H1 (cell line): ENCODE measurements around the gene ISG20L2. TPM values are rescaled to one million over a fixed set of nuclear protein-coding genes. Genes with fewer than 3 reads are reported as not detected.

Source experiments
- CTCF ChIA-PET: fragments of 300-600 bp; sonication (Branson Sonifier 250); formaldehyde crosslinking; loops from one replicate; lab custom pipeline; 2021; ENCODE audit not compliant: partially characterized antibody; lab: Charles Lee
- POLR2A ChIA-PET: fragments of 300-600 bp; sonication (Branson Sonifier 250); formaldehyde crosslinking; loops from one replicate; lab custom pipeline; 2021; ENCODE audit warnings: inconsistent platforms; ENCODE audit not compliant: partially characterized antibody; lab: Charles Lee
- DNase-seq, 2 experiments: peaks; one replicate each; pipeline versions ENCODE4 v3.0.0 to v3.0.0-alpha.2; 2010 to 2022; ENCODE audit warnings: low spot score in 2 of 2, low read depth in 1 of 2, mixed read lengths in 1 of 2
- FAIRE-seq: peaks from 2 replicates; lab custom pipeline; 2011; peaks lifted over from hg19 to GRCh38; lab: Jason Lieb, UNC
- H2AFZ ChIP-seq: 2 replicates; pipeline ENCODE4 v1.8.1; 2012; ENCODE audit warnings: low read length, inconsistent platforms
- H2AK5ac ChIP-seq: 2 replicates; pipeline ENCODE4 v1.6.1; 2013; ENCODE audit warnings: low read depth, low read length
- H2BK120ac ChIP-seq: replicated peaks from 2 replicates; pipeline ENCODE3; 2013; ENCODE audit warnings: low read depth, low read length, inconsistent platforms
- H2BK12ac ChIP-seq: 2 replicates; pipeline ENCODE4 v1.6.1; 2013; ENCODE audit warnings: low read depth, low read length
- H2BK15ac ChIP-seq: 2 replicates; pipeline ENCODE4 v1.6.1; 2013; ENCODE audit warnings: low read length
- H2BK20ac ChIP-seq: 2 replicates; pipeline ENCODE4 v1.6.1; 2013; ENCODE audit warnings: low read length
- H2BK5ac ChIP-seq: 2 replicates; pipeline ENCODE4 v1.6.1; 2013; ENCODE audit warnings: low read depth, low read length
- H3K14ac ChIP-seq: 2 replicates; pipeline ENCODE4 v1.6.1; 2013; ENCODE audit warnings: inconsistent platforms; ENCODE audit not compliant: insufficient read length
- H3K18ac ChIP-seq: 2 replicates; pipeline ENCODE4 v1.6.1; 2013; ENCODE audit warnings: low read length; ENCODE audit errors: extremely low read depth
- H3K23ac ChIP-seq: 2 replicates; pipeline ENCODE4 v1.6.1; 2013; ENCODE audit warnings: inconsistent platforms; ENCODE audit not compliant: insufficient read length
- H3K23me2 ChIP-seq: 2 replicates; pipeline ENCODE4 v1.6.1; 2013; ENCODE audit warnings: low read depth, low read length
- H3K27ac ChIP-seq: 2 replicates; pipeline ENCODE4 v1.6.1; 2011; ENCODE audit warnings: low read depth, low read length, inconsistent platforms
- H3K27me3 ChIP-seq, 4 experiments: replicated peaks in 1 of 4; 1 replicate in 1 of 4; 2 replicates in 3 of 4; pipeline versions ENCODE4 v1.6.1 to v1.8.1; 2011 to 2013; ENCODE audit warnings: low read length in 3 of 4, mild to moderate bottlenecking in 3 of 4, inconsistent platforms in 2 of 4, mixed read lengths in 2 of 4, moderate library complexity in 1 of 4; ENCODE audit not compliant: control insufficient read depth in 3 of 4, insufficient read depth in 3 of 4; ENCODE audit errors: extremely low read depth in 1 of 4
- H3K36me3 ChIP-seq, 4 experiments: 2 replicates each; pipeline versions ENCODE4 v1.6.1 to v1.8.1; 2011 to 2013; ENCODE audit warnings: mild to moderate bottlenecking in 4 of 4, low read length in 3 of 4, moderate library complexity in 2 of 4, control low read depth in 1 of 4, inconsistent platforms in 1 of 4; ENCODE audit not compliant: insufficient read depth in 4 of 4, control insufficient read depth in 2 of 4
- H3K4ac ChIP-seq: replicated peaks from 2 replicates; pipeline ENCODE3; 2013; ENCODE audit warnings: low read length, low read depth, mixed read lengths, inconsistent platforms; ENCODE audit not compliant: insufficient read length
- H3K4me1 ChIP-seq, 4 experiments: replicated peaks in 1 of 4; 1 replicate in 1 of 4; 2 replicates in 3 of 4; pipeline versions ENCODE4 v1.6.1 to v1.8.1; 2011 to 2013; ENCODE audit warnings: low read length in 3 of 4, inconsistent platforms in 2 of 4, mixed read lengths in 1 of 4; ENCODE audit not compliant: insufficient read depth in 4 of 4, control insufficient read depth in 3 of 4
- H3K4me2 ChIP-seq, 2 experiments: 2 replicates each; pipeline versions ENCODE4 v1.6.1 to v1.8.1; 2011 to 2013; ENCODE audit warnings: low read depth in 2 of 2, low read length in 2 of 2, control low read depth in 1 of 2, inconsistent platforms in 1 of 2, mild to moderate bottlenecking in 1 of 2; ENCODE audit not compliant: insufficient read depth in 1 of 2
- H3K4me3 ChIP-seq, 4 experiments: fragments of 200-600, 300-600 bp in 1 of 4; sonication (generic), shearing (Covaris generic), sonication (Bioruptor Twin) in 1 of 4; 2 replicates each; pipeline versions ENCODE4 v1.5.1 to v1.8.1; 2011 to 2016; ENCODE audit warnings: low read length in 4 of 4, low read depth in 3 of 4, control low read depth in 2 of 4, inconsistent platforms in 2 of 4, mild to moderate bottlenecking in 2 of 4, mixed read lengths in 1 of 4, moderate library complexity in 1 of 4; ENCODE audit not compliant: insufficient read depth in 2 of 4; ENCODE audit errors: extremely low read depth in 1 of 4
- H3K56ac ChIP-seq: replicated peaks from 2 replicates; pipeline ENCODE3; 2013; ENCODE audit warnings: low read depth, mild to moderate bottlenecking, mixed read lengths, low read length, inconsistent platforms; ENCODE audit not compliant: insufficient read length
- H3K79me1 ChIP-seq: 2 replicates; pipeline ENCODE4 v1.6.1; 2013; ENCODE audit warnings: low read depth, low read length, control low read depth
- H3K79me2 ChIP-seq, 2 experiments: 2 replicates each; pipeline versions ENCODE4 v1.6.1 to v1.8.1; 2012 to 2013; ENCODE audit warnings: low read length in 2 of 2, mild to moderate bottlenecking in 2 of 2, inconsistent platforms in 1 of 2; ENCODE audit not compliant: insufficient read depth in 2 of 2, control insufficient read depth in 1 of 2
- H3K9ac ChIP-seq, 4 experiments: replicated peaks in 1 of 4; 1 replicate in 1 of 4; 2 replicates in 3 of 4; pipeline versions ENCODE4 v1.6.1 to v1.8.1; 2011 to 2013; ENCODE audit warnings: low read depth in 3 of 4, low read length in 3 of 4, control low read depth in 2 of 4, mild to moderate bottlenecking in 2 of 4, moderate library complexity in 2 of 4, inconsistent platforms in 1 of 4; ENCODE audit errors: extremely low read depth in 1 of 4
- H3K9me3 ChIP-seq, 2 experiments: 2 replicates each; pipeline versions ENCODE4 v1.6.1 to v1.8.1; 2012 to 2013; ENCODE audit warnings: mild to moderate bottlenecking in 2 of 2, moderate library complexity in 2 of 2, control low read depth in 1 of 2, inconsistent platforms in 1 of 2, low read depth in 1 of 2, low read length in 1 of 2, mixed read lengths in 1 of 2; ENCODE audit not compliant: insufficient read depth in 2 of 2
- H4K20me1 ChIP-seq, 2 experiments: replicated peaks in 1 of 2; 2 replicates each; pipeline versions ENCODE3 to v1.8.1; 2011 to 2013; ENCODE audit warnings: inconsistent platforms in 2 of 2, low read length in 2 of 2, mild to moderate bottlenecking in 1 of 2; ENCODE audit not compliant: insufficient read depth in 2 of 2, control insufficient read depth in 1 of 2
- H4K5ac ChIP-seq: 2 replicates; pipeline ENCODE4 v1.6.1; 2013; ENCODE audit warnings: low read length, low read depth, mixed read lengths, inconsistent platforms; ENCODE audit not compliant: insufficient read length
- H4K8ac ChIP-seq: 2 replicates; pipeline ENCODE4 v1.8.0; 2013; ENCODE audit warnings: mild to moderate bottlenecking, moderate library complexity, low read length, inconsistent platforms; ENCODE audit not compliant: insufficient read depth; ENCODE audit errors: extremely low read depth
- H4K91ac ChIP-seq: replicated peaks from 2 replicates; pipeline ENCODE3; 2013; ENCODE audit warnings: low read length, mixed read lengths, inconsistent platforms; ENCODE audit not compliant: insufficient read length
- KDM4A ChIP-seq: IDR thresholded peaks from one replicate; pipeline ENCODE4 v1.7.1; 2012; ENCODE audit warnings: low read depth, mild to moderate bottlenecking, moderate library complexity, low read length, inconsistent platforms; ENCODE audit not compliant: severe bottlenecking
- SIN3A ChIP-seq, 2 experiments: IDR thresholded peaks in 1 of 2; conservative IDR thresholded peaks in 1 of 2; 2 replicates each; pipeline ENCODE4 v1.6.1; 2011 to 2012; ENCODE audit warnings: low read length in 2 of 2, improper control_type of control experiment in 1 of 2, low read depth in 1 of 2, mild to moderate bottlenecking in 1 of 2
- SRF ChIP-seq: IDR thresholded peaks from 2 replicates; pipeline ENCODE4 v1.6.1; 2011; ENCODE audit warnings: mild to moderate bottlenecking, low read depth, low read length, moderate library complexity
- WGBS, 2 experiments: shearing (Covaris generic) in 1 of 2; methylation state at CpG; one replicate each; pipeline versions ENCODE4 v1.1.6 to v1.1.7; 2013 to 2015; ENCODE audit warnings: low lambda C conversion rate in 2 of 2, mixed read lengths in 2 of 2, inconsistent platforms in 1 of 2, low coverage in 1 of 2, missing lambda C conversion rate in 1 of 2; ENCODE audit not compliant: insufficient replicate concordance in 2 of 2, insufficient coverage in 1 of 2, insufficient read length in 1 of 2; ENCODE audit errors: extremely low coverage in 1 of 2, missing lambda C conversion rate in 1 of 2; 5-methylcytosine and 5-hydroxymethylcytosine counted together
- polyA plus RNA-seq, 7 experiments: library from polyadenylated mRNA; depleted of rRNA in 3 of 7; stranded (reverse) in 5 of 7; unstranded in 2 of 7; fragments of >200 nt in 5 of 7; fragments of 200-250 nt in 2 of 7; gene quantifications; 1 replicate in 5 of 7; 2 replicates in 1 of 7; 4 replicates in 1 of 7; pipeline versions ENCODE4 v1.2.1 to v1.2.3, GENCODE V29; 2011 to 2013; ENCODE audit warnings: missing spikeins in 2 of 7, mixed read lengths in 2 of 7
- total RNA-seq: library from RNA; stranded (reverse); fragmentation: NEBNext Ultra II Directional; extraction: Animal tissue kit (Norgen Biotek cat#: 25700); gene quantifications from 2 replicates; pipeline ENCODE4 v1.2.1, GENCODE V29; 2021
- TF ChIP-seq, protein P1 (sequence below), 3 experiments: IDR thresholded peaks; 1 replicate in 2 of 3; 2 replicates in 1 of 3; pipeline versions ENCODE4 v1.5.1 to v1.6.1; 2011; ENCODE audit warnings: low read length in 3 of 3, mild to moderate bottlenecking in 3 of 3, inconsistent platforms in 2 of 3, low read depth in 1 of 3, moderate library complexity in 1 of 3; ENCODE audit not compliant: insufficient read depth in 1 of 3; ENCODE audit errors: control extremely low read depth in 1 of 3

Gene ISG20L2
- total and polyA plus RNA-seq, 2 of the 8 experiments (the other 6 are each of a cell fraction or from before 2014, with no cell fraction given), result 47.5 to 53.0 TPM

DNA sequence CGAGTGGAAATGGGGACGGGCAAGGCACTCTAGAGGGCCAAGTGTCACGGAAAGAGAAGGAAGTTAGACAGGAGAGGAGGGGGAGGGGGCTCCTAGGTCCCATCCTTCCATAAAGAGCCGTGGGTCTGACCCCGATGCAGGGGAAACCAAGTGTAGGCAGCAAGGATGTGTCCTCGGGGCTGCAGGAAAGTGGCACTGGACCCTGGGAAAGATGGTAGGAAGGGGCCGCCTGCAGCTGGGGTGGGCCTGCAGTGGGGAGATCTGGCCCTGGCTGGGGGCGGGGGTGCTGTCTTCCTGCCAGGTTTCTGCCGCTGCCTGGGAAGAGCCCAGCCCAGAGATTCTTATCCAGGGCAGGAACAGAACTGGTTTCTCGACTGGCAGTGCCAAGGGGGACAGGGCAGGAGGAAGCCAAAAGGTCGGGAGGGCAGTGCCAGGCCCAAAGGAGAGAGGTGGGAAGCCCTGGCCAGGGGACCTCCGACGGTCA lies 36.1 kb downstream of the ISG20L2 start:
- peaks cover 10% of the 10 kb centered on the region; the same call in 1 of the 2 replicates for H3K23me2 ChIP-seq
- H4K5ac ChIP-seq, result peak overlapping the region; percentile 70
- no peak overlapping the region for H3K14ac ChIP-seq
- peaks cover 0 to 7% (median 0%) of the 10 kb centered on the region in 4 experiments; a peak in 2 of 7 replicates for H3K27me3 ChIP-seq
- H3K4me2 ChIP-seq, result peak overlapping the region; percentile 14 to 72
- H3K27ac ChIP-seq, result peak overlapping the region; percentile 83
- peak overlapping the region; percentile 75 for H2BK20ac ChIP-seq
- H2AFZ ChIP-seq, result no peak overlapping the region
- no peak overlapping the region for H3K23ac ChIP-seq
- POLR2A ChIA-PET, result interaction anchor here (0.6 to 13.9 kb wide), 21 partner anchors 8 to 168 kb away, joined by 3 to 530 read pairs (median 5); partner anchors contain the start of genes CRABP2, HAPLN2, HDGF and ISG20L2
- peaks cover 24 to 51% (median 38%) of the 10 kb centered on the region in 4 experiments for H3K4me1 ChIP-seq
- H4K91ac ChIP-seq, result peak overlapping the region; percentile 92
- H3K36me3 ChIP-seq, result no peaks in the 10 kb centered on the region
- H2AK5ac ChIP-seq, result no peak overlapping the region; the same call in 1 of the 2 replicates
- H3K18ac ChIP-seq, result peak overlapping the region; percentile 48
- H4K8ac ChIP-seq, result no peak overlapping the region
- FAIRE-seq (no peak), DNase-seq (peak in 1 of 2 experiments; percentile 77)
- 5% methylated on average over 13 of the region's 13 CpGs; no CpG with 5 or more reads in 1 of the 2 experiments for WGBS, 2 experiments
- no peak overlapping the region for H2BK15ac ChIP-seq
- peak overlapping the region; percentile 17 for H2BK120ac ChIP-seq
- H3K56ac ChIP-seq, result peak overlapping the region; percentile 48
- peak overlapping the region in 2 of 4 experiments; percentile 60; a peak in 3 of 7 replicates for H3K9ac ChIP-seq
- H3K4ac ChIP-seq, result peak overlapping the region; percentile 41
- CTCF ChIA-PET, result interaction anchor here (0.6 to 66.0 kb wide), 11 partner anchors 5 to 234 kb away, joined by 3 to 4284 read pairs (median 50); partner anchors contain the start of genes BCAN, CRABP2, HAPLN2 and INSRR
- no peaks in the 10 kb centered on the region for H4K20me1 ChIP-seq
- H3K4me3 ChIP-seq, result peak overlapping the region; percentile 1 to 49 (median 22); a peak in 5 of 8 replicates
- H3K9me3 ChIP-seq, result no peaks in the 10 kb centered on the region
- peak overlapping the region; percentile 97 for H2BK5ac ChIP-seq
- no peaks in the 10 kb centered on the region for H3K79me1 ChIP-seq
- H2BK12ac ChIP-seq, result peak overlapping the region; percentile 78; the same call in 1 of the 2 replicates
- no peaks in the 10 kb centered on the region for H3K79me2 ChIP-seq
- TF ChIP-seq SRF, result no peak
- TF ChIP-seq KDM4A, result peak; percentile 23
- TF ChIP-seq SIN3A (conservative IDR thresholded peaks at IDR 0.05 in 1 of 2, IDR thresholded peaks at IDR 0.05 in 1 of 2; ENCODE audit: low read depth in 1 of 2, low read length in 2 of 2), result no peak
- TF ChIP-seq, protein P1, sequence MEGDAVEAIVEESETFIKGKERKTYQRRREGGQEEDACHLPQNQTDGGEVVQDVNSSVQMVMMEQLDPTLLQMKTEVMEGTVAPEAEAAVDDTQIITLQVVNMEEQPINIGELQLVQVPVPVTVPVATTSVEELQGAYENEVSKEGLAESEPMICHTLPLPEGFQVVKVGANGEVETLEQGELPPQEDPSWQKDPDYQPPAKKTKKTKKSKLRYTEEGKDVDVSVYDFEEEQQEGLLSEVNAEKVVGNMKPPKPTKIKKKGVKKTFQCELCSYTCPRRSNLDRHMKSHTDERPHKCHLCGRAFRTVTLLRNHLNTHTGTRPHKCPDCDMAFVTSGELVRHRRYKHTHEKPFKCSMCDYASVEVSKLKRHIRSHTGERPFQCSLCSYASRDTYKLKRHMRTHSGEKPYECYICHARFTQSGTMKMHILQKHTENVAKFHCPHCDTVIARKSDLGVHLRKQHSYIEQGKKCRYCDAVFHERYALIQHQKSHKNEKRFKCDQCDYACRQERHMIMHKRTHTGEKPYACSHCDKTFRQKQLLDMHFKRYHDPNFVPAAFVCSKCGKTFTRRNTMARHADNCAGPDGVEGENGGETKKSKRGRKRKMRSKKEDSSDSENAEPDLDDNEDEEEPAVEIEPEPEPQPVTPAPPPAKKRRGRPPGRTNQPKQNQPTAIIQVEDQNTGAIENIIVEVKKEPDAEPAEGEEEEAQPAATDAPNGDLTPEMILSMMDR (IDR thresholded peaks at IDR 0.05; ENCODE audit: control extremely low read depth in 1 of 3, insufficient read depth in 1 of 3, low read depth in 1 of 3, low read length in 3 of 3), result peak in 1 of 3 experiments; percentile 10; a peak in 1 of 4 replicates
- TF ChIP-seq, all 59 proteins: peak for 2
